GM18499 (cell line): ENCODE data around the gene CCNI.
"Not testable (repeated sequence)": the region's sequence is repeated elsewhere in the genome, so short reads cannot be mapped to it uniquely, and the experiment has no call there.

Experiments used
- ATAC-seq: cut with Tn5 transposase; IDR thresholded peaks from one replicate; pipeline ENCODE4 v1.9.1; 2021; ENCODE audit warnings: moderate number of reproducible peaks; ENCODE audit not compliant: insufficient read depth, unreplicated experiment

The CCNI gene

GRCh38 chr4:77084019-77084639 is 8.3 kb upstream of the CCNI start:
- ATAC-seq = no peak

- no peak for ATAC-seq
These were observed 7.3 kb upstream of the CCNI start for GRCh38 chr4:77082886-77083608.

GRCh38 chr4:77080806-77081205 is 5.0 kb upstream of the CCNI start:
- not testable (repeated sequence) for ATAC-seq

- ATAC-seq = no peak
These were observed 3.5 kb upstream of the CCNI start for GRCh38 chr4:77079281-77079680.

- no peak for ATAC-seq
These were observed 2.6 kb upstream of the CCNI start for GRCh38 chr4:77078401-77078800.

- ATAC-seq = no peak
These were observed 1.3 kb upstream of the CCNI start for GRCh38 chr4:77076889-77077635.

- no peak for ATAC-seq
These were observed 571 bp downstream of the CCNI start for GRCh38 chr4:77074981-77075855.

- ATAC-seq = no peak
These were observed 1.4 kb downstream of the CCNI start for GRCh38 chr4:77074381-77074831.

- ATAC-seq = no peak
These were observed 1.8 kb downstream of the CCNI start for GRCh38 chr4:77073981-77074380.

GRCh38 chr4:77073106-77073809 is 2.5 kb downstream of the CCNI start:
- ATAC-seq = no peak

- ATAC-seq = no peak
These were observed 3.5 kb downstream of the CCNI start for GRCh38 chr4:77072195-77072753.

GRCh38 chr4:77069514-77069913 is 6.3 kb downstream of the CCNI start:
- not testable (repeated sequence) for ATAC-seq

- ATAC-seq = no peak
These were observed 10.4 kb downstream of the CCNI start for GRCh38 chr4:77065382-77065781.

- ATAC-seq = no peak
These were observed 12.9 kb downstream of the CCNI start for GRCh38 chr4:77062856-77063255.

- ATAC-seq = no peak
These were observed 23.4 kb downstream of the CCNI start for GRCh38 chr4:77052352-77052751.

GRCh38 chr4:77050962-77051361 is 24.8 kb downstream of the CCNI start:
- no peak for ATAC-seq

GRCh38 chr4:77047037-77047436 is 28.8 kb downstream of the CCNI start:
- ATAC-seq = no peak

- ATAC-seq = no peak
These were observed 30.3 kb downstream of the CCNI start for GRCh38 chr4:77045490-77045889.

- no peak for ATAC-seq
These were observed 31.2 kb downstream of the CCNI start for GRCh38 chr4:77044461-77045150.
